Measurements from ENCODE around the gene OR8B4.
"Not testable (repeated sequence)": the region's sequence is repeated elsewhere in the genome, so short reads cannot be mapped to it uniquely, and the experiment has no call there.

Gene OR8B4

DNA sequence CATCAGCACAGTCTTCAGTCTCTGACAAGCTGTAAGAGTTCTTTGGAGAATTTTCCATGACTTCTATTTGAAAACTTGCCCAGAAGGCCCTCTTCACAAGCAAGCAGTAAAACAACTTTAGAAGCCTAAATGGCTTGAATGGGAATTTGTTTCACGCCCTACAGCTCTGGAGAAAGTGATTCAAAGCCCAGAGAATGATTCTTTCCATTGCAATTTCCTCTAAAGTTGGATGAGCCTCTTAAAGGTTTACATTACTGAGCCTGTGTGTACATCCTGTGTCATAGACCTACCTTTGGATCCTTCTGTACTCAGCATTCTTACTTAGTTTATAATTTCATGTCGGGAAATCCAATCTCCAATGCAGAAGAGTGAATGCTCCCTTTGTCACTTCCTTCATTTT is 19.1 kb downstream of the OR8B4 start:
- DNase-seq (ENCODE audit: low read depth) = no peak

DNA sequence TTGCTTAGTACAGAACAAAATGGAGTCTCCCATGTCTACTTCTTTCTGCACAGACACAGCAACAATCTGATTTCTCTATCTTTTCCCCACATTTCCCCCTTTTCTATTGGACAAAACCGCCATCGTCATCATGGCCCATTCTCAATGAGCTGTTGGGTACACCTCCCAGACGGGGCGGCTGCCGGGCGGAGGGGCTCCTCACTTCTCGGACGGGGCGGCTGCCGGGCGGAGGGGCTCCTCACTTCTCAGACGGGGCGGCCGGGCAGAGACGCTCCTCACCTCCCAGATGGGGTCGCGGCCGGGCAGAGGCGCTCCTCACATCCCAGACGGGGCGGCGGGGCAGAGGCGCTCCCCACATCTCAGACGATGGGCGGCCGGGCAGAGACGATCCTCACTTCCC is 21.5 kb downstream of the OR8B4 start:
- not testable (repeated sequence) for DNase-seq (ENCODE audit: low read depth)

GRCh38 chr11:124402326-124402922 is 22.2 kb downstream of the OR8B4 start:
- peak; percentile 45 for DNase-seq (ENCODE audit: low read depth)

GRCh38 chr11:124398924-124399323 is 25.7 kb downstream of the OR8B4 start, which contains the start of gene OR8B3:
Gene OR8B3 (minus strand): TSS chr11:124399024. CDS start chr11:124397351, 1,673 bp downstream.
- no peak for DNase-seq (ENCODE audit: low read depth)

DNA sequence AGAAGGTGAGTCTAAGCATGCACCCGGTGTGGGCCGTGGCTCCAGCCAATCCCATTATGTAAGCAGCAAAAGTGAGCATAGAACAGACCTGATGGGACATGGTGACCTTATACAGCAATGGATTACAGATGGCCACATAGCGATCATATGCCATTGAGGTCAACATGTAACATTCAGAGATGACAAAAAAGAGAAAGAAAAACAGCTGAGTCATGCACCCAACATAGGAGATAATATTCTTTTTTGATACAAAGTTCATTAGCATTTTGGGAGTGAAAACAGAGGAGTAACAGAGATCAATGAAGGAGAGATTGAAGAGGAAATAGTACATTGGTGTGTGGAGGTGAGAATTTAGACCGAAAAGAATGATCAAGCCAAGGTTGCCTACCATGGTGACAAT is 27.8 kb downstream of the OR8B4 start:
- not testable (repeated sequence) for DNase-seq (ENCODE audit: low read depth)

- DNase-seq (ENCODE audit: low read depth) = no peak
Measured at GRCh38 chr11:124394408-124394807, 30.3 kb downstream of the OR8B4 start.

DNA sequence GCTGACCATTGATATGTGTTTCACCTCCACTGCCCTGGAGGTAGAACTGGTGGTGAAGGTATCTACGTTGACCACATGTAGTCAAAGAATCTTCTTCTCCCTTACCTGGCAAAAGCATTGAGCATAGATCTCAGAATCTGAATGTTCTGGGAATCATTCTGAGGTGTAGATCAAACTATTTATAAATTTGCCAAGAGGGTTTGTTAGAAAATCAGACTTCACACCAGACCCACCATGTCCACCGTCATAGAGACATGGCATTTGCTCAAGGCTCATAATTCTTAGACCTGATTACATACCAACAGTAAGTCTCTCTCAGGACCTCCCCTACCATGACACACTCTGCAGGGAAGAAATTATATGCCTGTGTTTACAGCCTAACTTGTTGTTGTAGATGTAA is 40.3 kb downstream of the OR8B4 start, which contains the start of gene OR8B2:
Gene OR8B2, minus strand, starts transcription at position 101 of the 400 bp plus-strand sequence. CDS start 1,156 bp downstream, outside the sequence.
- no peak for DNase-seq (ENCODE audit: low read depth)

DNA sequence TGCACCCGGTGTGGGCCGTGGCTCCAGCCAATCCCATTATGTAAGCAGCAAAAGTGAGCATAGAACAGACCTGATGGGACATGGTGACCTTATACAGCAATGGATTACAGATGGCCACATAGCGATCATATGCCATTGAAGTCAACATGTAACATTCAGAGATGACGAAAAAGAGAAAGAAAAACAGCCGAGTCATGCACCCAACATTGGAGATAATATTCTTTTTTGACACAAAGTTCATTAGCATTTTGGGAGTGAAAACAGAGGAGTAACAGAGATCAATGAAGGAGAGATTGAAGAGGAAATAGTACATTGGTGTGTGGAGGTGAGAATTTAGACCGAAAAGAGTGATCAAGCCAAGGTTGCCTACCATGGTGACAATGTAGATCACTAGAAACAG is 41.8 kb downstream of the OR8B4 start:
- DNase-seq (ENCODE audit: low read depth) = not testable (repeated sequence)

GRCh38 chr11:124380585-124380984 is 44.1 kb downstream of the OR8B4 start:
- DNase-seq (ENCODE audit: low read depth) = no peak

DNA sequence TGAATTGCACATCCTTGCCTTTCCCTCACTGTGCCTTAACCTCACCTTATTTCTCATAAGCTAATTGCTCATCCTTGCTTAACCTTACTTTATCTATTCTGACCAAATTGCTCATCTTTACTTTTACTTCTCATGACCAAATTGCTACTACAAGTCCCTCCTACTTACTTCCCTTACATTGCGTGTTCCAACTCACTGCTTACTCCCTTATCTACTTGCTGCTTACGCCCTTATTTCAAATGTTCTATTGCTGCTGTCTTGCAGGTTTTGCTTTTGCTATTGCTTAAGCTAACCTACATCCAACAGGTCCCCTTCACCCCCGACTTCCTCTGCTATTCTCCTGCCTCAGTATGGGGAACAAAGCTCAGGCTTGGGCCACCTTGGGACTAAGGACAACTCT is 48.4 kb downstream of the OR8B4 start:
- DNase-seq (ENCODE audit: low read depth) = no peak
